ENCODE results near the gene DHRS12.

Gene DHRS12

GRCh38 chr13:51803422-51804294 is at the start of gene DHRS12:
DHRS12 (minus strand) TSS chr13:51804163; CDS start chr13:51799659, 4,504 bp downstream.
- DNase-seq, result peak; percentile 35 to 97 (median 84)

GRCh38 chr13:51849145-51850101 is 45.5 kb upstream of the DHRS12 start:
- peak in 1 of 56 donors; percentile 8 for DNase-seq

GRCh38 chr13:51848674-51849073 is 44.7 kb upstream of the DHRS12 start:
- DNase-seq, result no peak

- DNase-seq, result no peak
These were observed 42.8 kb upstream of the DHRS12 start for GRCh38 chr13:51846756-51847155.

- no peak for DNase-seq
These were observed 41.8 kb upstream of the DHRS12 start for GRCh38 chr13:51845574-51846318.

- peak in 45 of 56 donors; percentile 7 to 76 (median 34) for DNase-seq
These were observed 41.1 kb upstream of the DHRS12 start, which contains the start of gene TMEM272 for GRCh38 chr13:51844862-51845573. TMEM272 (minus strand) TSS chr13:51845177; CDS start chr13:51838530, 6,647 bp downstream.

- DNase-seq, result no peak
These were observed 39.6 kb upstream of the DHRS12 start for GRCh38 chr13:51843529-51843928.

GRCh38 chr13:51841732-51842131 is 37.8 kb upstream of the DHRS12 start:
- no peak for DNase-seq

- no peak for DNase-seq
These were observed 37.0 kb upstream of the DHRS12 start for GRCh38 chr13:51840917-51841316.

GRCh38 chr13:51839711-51840540 is 36.0 kb upstream of the DHRS12 start:
- no peak for DNase-seq

- no peak for DNase-seq
These were observed 34.4 kb upstream of the DHRS12 start for GRCh38 chr13:51838240-51838846.

GRCh38 chr13:51837016-51837415 is 33.1 kb upstream of the DHRS12 start:
- DNase-seq, result no peak

- peak in 3 of 56 donors; percentile 6 to 36 (median 11) for DNase-seq
These were observed 30.7 kb upstream of the DHRS12 start for GRCh38 chr13:51834581-51835171.

GRCh38 chr13:51833980-51834379 is 30.0 kb upstream of the DHRS12 start:
- DNase-seq, result no peak

GRCh38 chr13:51832471-51833152 is 28.6 kb upstream of the DHRS12 start:
- DNase-seq, result peak in 2 of 56 donors; percentile 9 to 11

GRCh38 chr13:51831519-51831918 is 27.6 kb upstream of the DHRS12 start:
- DNase-seq, result no peak

GRCh38 chr13:51829568-51829899 is 25.6 kb upstream of the DHRS12 start:
- DNase-seq, result no peak
